ENCODE data around the gene EPHB4.
"Not testable (repeated sequence)": the region's sequence is repeated elsewhere in the genome, so short reads cannot be mapped to it uniquely, and the experiment has no call there.

The EPHB4 gene

DNA sequence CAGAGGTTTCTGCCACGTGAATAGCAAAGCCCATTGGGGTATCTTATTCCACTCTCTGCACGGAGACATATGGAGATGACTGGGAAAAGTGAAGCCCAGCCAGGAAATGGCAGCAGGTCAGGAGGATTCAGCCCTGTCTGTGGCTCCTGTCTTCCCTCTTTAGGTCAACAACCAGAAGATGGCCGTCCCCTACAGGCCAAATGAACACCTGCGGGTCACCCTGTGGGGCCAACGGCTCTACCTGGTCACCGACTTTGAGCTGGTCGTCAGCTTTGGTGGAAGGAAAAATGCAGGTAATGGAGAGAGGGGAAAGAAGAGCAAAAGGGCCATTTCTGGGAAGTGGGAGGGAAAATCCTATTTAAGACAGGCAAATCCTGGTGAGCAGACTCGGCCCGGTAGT, 38.3 kb downstream of the EPHB4 start:
- Histone ChIP-seq H3K4me1 (ENCODE audit: control insufficient read depth, insufficient read depth, low read length) (no peaks in the 10 kb centered on the region), H3K36me3 (ENCODE audit: control insufficient read depth, insufficient read depth, low read length) (no peaks in the 10 kb centered on the region), H3K27ac (ENCODE audit: low read depth, low read length) (no peak overlapping the region), H3K4me3 (ENCODE audit: low read length) (no peak overlapping the region), H3K9ac (ENCODE audit: low read length) (no peak overlapping the region), H3K27me3 (ENCODE audit: control insufficient read depth, insufficient read depth, low read length) (no peaks in the 10 kb centered on the region)

DNA sequence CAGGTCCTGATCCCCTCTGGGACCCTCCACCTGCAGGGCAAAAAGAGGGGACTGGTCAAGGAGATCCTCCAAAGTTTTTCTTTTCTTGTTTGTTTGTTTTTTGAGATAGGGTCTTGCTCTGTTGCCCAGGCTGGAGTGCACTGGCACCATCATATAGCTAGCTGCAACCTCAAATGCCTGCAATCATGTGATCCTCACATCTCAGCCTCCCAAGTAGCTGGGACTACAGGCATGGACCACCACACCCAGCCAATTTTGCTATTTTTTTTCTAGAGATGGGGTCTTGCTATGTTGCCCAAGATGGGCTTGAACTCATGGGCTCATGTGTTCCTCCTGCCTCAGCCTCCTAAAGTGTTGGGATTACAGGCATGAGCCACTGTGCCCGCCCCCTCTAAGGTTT, 41.0 kb downstream of the EPHB4 start:
- no peak overlapping the region for H3K27ac ChIP-seq (ENCODE audit: low read depth, low read length)
- no peaks in the 10 kb centered on the region for H3K36me3 ChIP-seq (ENCODE audit: control insufficient read depth, insufficient read depth, low read length)
- no peak overlapping the region for H3K4me3 ChIP-seq (ENCODE audit: low read length)
- no peak overlapping the region for H3K9ac ChIP-seq (ENCODE audit: low read length)
- H3K4me1 ChIP-seq (ENCODE audit: control insufficient read depth, insufficient read depth, low read length), result no peaks in the 10 kb centered on the region
- no peaks in the 10 kb centered on the region for H3K27me3 ChIP-seq (ENCODE audit: control insufficient read depth, insufficient read depth, low read length)

DNA sequence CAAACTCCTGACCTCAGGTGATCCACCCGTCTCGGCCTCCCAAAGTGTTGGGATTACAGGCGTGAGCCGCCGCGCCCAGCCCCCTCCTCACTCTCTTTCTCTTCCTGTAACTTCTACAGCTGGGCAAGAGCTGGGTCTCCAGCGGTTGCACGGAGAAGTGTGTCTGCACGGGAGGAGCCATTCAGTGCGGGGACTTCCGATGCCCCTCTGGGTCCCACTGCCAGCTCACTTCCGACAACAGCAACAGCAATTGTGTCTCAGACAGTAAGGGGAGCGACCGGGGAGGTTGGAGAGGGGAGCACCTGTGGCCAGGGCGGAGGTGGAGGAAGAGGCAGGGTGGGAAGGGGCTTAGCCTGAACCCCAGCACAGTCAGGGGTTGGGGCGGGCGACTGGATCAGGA, 41.4 kb downstream of the EPHB4 start:
- no peaks in the 10 kb centered on the region for H3K4me1 ChIP-seq (ENCODE audit: control insufficient read depth, insufficient read depth, low read length)
- no peaks in the 10 kb centered on the region for H3K27me3 ChIP-seq (ENCODE audit: control insufficient read depth, insufficient read depth, low read length)
- no peak overlapping the region for H3K4me3 ChIP-seq (ENCODE audit: low read length)
- H3K27ac ChIP-seq (ENCODE audit: low read depth, low read length), result no peak overlapping the region
- H3K36me3 ChIP-seq (ENCODE audit: control insufficient read depth, insufficient read depth, low read length), result no peaks in the 10 kb centered on the region
- H3K9ac ChIP-seq (ENCODE audit: low read length), result no peak overlapping the region

DNA sequence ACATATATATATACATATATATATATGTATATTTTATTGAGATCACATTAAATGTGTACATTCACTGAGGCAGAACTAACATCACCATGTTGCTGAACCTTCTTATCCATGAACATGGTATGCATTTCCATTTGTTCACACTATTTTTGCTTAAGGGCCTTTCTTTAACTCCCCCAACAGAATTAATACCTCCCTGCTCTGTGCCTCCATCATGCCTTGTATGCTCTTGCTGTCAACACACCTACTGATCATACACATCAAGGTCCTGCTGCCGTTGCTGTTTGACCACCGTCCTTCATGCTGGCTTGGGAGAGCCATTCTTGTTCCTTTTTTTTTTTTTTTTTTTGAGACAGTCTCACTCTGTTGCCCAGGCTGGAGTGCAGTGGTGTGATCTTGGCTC, 43.5 kb downstream of the EPHB4 start:
- no peak overlapping the region for H3K9ac ChIP-seq (ENCODE audit: low read length)
- H3K4me3 ChIP-seq (ENCODE audit: low read length), result no peak overlapping the region
- H3K4me1 ChIP-seq (ENCODE audit: control insufficient read depth, insufficient read depth, low read length), result no peaks in the 10 kb centered on the region
- H3K27me3 ChIP-seq (ENCODE audit: control insufficient read depth, insufficient read depth, low read length), result no peaks in the 10 kb centered on the region
- H3K27ac ChIP-seq (ENCODE audit: low read depth, low read length), result no peak overlapping the region
- H3K36me3 ChIP-seq (ENCODE audit: control insufficient read depth, insufficient read depth, low read length), result no peaks in the 10 kb centered on the region

DNA sequence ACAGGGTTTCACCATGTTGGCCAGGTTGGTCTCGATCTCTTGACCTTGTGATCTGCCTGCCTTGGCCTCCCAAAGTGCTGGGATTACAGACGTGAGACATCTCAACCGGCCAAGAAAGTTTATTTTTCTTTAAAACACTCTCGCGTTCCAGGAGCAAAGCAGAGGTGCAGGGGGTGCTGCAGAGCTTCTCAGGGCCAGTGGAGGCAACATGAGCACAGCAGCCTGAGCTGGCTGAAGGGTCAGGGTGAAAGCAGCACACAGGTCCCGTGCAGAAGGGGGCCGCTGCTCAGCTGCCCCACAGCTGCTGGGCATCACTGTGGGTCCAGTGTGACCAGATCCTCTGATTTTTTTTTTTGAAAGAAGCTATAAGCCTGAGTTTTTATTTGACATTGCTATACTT, 46.1 kb downstream of the EPHB4 start:
- H3K4me1 ChIP-seq (ENCODE audit: control insufficient read depth, insufficient read depth, low read length), result no peaks in the 10 kb centered on the region
- H3K27me3 ChIP-seq (ENCODE audit: control insufficient read depth, insufficient read depth, low read length), result no peaks in the 10 kb centered on the region
- H3K9ac ChIP-seq (ENCODE audit: low read length), result no peak overlapping the region
- H3K4me3 ChIP-seq (ENCODE audit: low read length), result no peak overlapping the region
- no peak overlapping the region for H3K27ac ChIP-seq (ENCODE audit: low read depth, low read length)
- H3K36me3 ChIP-seq (ENCODE audit: control insufficient read depth, insufficient read depth, low read length), result no peaks in the 10 kb centered on the region

DNA sequence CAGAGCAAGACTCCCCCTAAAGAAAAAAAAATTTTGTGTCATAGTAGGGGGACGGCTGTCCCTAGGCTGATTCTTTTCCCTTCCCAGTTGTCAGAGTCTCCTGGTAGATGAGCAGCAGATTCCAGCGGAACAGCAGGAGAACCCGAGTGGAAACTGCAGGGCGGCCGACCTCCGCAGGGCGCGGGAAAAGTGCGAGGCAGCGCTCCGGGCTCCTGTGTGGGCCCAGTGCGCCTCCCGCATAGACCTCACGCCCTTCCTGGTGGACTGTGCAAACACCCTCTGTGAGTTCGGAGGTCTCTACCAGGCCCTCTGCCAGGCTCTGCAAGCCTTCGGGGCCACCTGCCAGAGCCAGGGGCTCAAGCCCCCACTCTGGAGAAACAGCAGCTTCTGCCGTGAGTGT, 48.0 kb downstream of the EPHB4 start:
- no peak overlapping the region for H3K9ac ChIP-seq (ENCODE audit: low read length)
- no peaks in the 10 kb centered on the region for H3K4me1 ChIP-seq (ENCODE audit: control insufficient read depth, insufficient read depth, low read length)
- H3K27ac ChIP-seq (ENCODE audit: low read depth, low read length), result no peak overlapping the region
- no peak overlapping the region for H3K4me3 ChIP-seq (ENCODE audit: low read length)
- H3K36me3 ChIP-seq (ENCODE audit: control insufficient read depth, insufficient read depth, low read length), result no peaks in the 10 kb centered on the region
- no peaks in the 10 kb centered on the region for H3K27me3 ChIP-seq (ENCODE audit: control insufficient read depth, insufficient read depth, low read length)

DNA sequence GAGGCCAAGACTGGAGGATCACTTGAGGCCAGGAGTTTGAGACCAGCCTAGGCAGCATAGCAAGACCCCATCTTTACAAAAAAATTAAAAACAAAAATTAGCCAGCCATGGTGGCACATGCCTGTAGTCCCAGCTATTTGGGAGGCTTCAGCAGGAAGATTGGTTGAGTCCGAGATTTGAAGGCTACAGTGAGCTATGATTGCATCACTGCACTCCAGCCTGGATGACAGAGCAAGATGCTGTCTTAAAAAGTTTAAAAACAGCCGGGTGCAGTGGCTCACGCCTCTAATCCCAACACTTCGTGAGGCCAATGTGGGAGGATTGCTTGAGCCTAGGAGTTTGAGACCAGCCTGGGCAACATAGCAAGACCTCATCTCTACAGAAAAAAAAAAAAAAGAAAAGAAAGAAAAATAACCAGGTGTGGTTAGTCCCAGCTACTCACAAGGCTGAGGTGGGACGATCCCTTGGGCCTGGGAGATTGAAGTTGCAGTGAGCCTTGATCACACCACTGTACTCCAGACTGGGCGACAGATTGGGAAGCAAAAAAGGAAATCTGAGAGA, 49.2 kb downstream of the EPHB4 start:
- no peak overlapping the region for H3K27ac ChIP-seq (ENCODE audit: low read depth, low read length)
- H3K36me3 ChIP-seq (ENCODE audit: control insufficient read depth, insufficient read depth, low read length), result no peaks in the 10 kb centered on the region
- no peak overlapping the region for H3K9ac ChIP-seq (ENCODE audit: low read length)
- H3K4me1 ChIP-seq (ENCODE audit: control insufficient read depth, insufficient read depth, low read length), result no peaks in the 10 kb centered on the region
- no peaks in the 10 kb centered on the region for H3K27me3 ChIP-seq (ENCODE audit: control insufficient read depth, insufficient read depth, low read length)
- no peak overlapping the region for H3K4me3 ChIP-seq (ENCODE audit: low read length)

DNA sequence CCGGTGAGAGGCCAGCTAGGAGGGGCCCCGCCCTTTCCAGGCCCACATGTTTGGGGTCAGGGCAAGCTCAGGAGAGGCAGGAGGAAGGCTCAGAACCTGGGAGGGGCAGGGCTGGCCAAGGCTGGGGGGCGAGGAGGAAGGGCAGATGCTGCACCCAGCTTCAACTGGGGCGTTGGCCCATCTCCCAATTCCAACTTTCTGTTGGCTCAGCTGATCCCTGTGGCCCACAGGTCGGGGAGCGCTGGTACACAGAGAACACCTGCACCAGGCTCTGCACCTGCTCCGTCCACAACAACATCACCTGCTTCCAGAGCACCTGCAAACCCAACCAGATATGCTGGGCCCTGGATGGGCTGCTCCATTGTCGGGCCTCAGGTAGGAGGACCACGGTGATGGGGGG, 53.8 kb downstream of the EPHB4 start:
- Histone ChIP-seq H3K9ac (ENCODE audit: low read length) (no peak overlapping the region), H3K27ac (ENCODE audit: low read depth, low read length) (no peak overlapping the region), H3K4me1 (ENCODE audit: control insufficient read depth, insufficient read depth, low read length) (no peaks in the 10 kb centered on the region), H3K4me3 (ENCODE audit: low read length) (no peak overlapping the region), H3K27me3 (ENCODE audit: control insufficient read depth, insufficient read depth, low read length) (no peaks in the 10 kb centered on the region), H3K36me3 (ENCODE audit: control insufficient read depth, insufficient read depth, low read length) (no peaks in the 10 kb centered on the region)

DNA sequence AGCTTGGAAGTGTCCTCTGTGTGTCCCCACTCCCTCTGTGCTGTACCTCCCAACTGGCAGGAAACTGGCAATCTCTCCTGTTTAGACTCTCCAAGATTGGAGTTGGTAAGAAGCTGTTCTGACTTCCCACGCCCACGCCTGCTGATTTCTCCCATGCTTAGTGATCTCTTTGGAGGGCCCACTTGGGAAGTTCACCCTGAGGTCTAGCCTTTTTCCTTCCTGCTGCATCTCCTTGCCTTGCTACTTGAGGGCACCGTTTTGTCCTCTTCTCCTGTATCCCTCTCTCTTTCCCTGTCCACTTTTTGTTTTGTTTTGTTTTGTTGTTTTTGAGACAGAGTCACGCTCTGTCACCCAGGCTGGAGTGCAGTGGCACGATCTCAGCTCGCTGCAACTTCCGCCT, 58.5 kb downstream of the EPHB4 start:
- H3K4me1 ChIP-seq (ENCODE audit: control insufficient read depth, insufficient read depth, low read length), result no peaks in the 10 kb centered on the region
- no peak overlapping the region for H3K4me3 ChIP-seq (ENCODE audit: low read length)
- no peak overlapping the region for H3K27ac ChIP-seq (ENCODE audit: low read depth, low read length)
- H3K27me3 ChIP-seq (ENCODE audit: control insufficient read depth, insufficient read depth, low read length), result no peaks in the 10 kb centered on the region
- no peaks in the 10 kb centered on the region for H3K36me3 ChIP-seq (ENCODE audit: control insufficient read depth, insufficient read depth, low read length)
- no peak overlapping the region for H3K9ac ChIP-seq (ENCODE audit: low read length)

DNA sequence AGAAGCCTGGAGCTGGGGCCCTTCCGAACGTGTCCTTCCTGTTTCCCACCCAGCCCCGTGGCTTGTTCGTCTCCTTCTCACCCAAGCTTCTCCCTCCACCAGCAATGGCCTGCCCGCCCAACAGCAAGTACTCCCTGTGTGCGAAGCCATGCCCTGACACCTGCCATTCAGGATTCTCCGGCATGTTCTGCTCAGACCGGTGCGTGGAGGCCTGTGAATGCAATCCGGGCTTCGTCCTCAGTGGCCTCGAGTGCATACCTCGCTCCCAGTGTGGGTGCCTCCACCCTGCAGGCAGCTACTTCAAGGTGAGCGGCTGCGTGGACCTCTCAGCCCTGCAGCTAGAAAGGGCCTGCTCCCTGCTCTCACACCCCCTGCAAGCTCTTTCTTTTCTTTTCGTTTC, 62.1 kb downstream of the EPHB4 start:
- Histone ChIP-seq H3K9ac (ENCODE audit: low read length) (no peak overlapping the region), H3K4me1 (ENCODE audit: control insufficient read depth, insufficient read depth, low read length) (no peaks in the 10 kb centered on the region), H3K4me3 (ENCODE audit: low read length) (no peak overlapping the region), H3K27me3 (ENCODE audit: control insufficient read depth, insufficient read depth, low read length) (no peaks in the 10 kb centered on the region), H3K36me3 (ENCODE audit: control insufficient read depth, insufficient read depth, low read length) (no peaks in the 10 kb centered on the region), H3K27ac (ENCODE audit: low read depth, low read length) (no peak overlapping the region)

DNA sequence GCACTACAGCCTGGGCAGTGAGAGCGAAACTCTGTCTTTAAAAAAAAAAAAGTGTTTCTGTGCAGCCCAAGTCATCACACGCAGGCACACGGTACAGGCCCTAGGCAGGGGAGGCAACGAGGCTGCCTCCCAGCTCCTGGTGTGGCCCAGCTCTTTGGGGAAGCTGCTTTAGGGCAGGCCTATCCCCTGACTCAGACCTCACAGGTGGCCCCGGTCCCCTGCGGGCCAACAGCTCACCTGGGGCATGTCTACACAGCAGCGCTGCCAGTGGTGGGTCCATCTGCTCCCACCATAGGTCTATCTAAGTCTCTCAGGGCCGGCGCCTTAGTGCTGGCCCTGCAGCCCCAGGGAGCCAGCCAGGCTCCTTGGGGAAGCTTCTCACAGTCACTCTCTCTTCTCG, 62.5 kb downstream of the EPHB4 start:
- no peaks in the 10 kb centered on the region for H3K27me3 ChIP-seq (ENCODE audit: control insufficient read depth, insufficient read depth, low read length)

DNA sequence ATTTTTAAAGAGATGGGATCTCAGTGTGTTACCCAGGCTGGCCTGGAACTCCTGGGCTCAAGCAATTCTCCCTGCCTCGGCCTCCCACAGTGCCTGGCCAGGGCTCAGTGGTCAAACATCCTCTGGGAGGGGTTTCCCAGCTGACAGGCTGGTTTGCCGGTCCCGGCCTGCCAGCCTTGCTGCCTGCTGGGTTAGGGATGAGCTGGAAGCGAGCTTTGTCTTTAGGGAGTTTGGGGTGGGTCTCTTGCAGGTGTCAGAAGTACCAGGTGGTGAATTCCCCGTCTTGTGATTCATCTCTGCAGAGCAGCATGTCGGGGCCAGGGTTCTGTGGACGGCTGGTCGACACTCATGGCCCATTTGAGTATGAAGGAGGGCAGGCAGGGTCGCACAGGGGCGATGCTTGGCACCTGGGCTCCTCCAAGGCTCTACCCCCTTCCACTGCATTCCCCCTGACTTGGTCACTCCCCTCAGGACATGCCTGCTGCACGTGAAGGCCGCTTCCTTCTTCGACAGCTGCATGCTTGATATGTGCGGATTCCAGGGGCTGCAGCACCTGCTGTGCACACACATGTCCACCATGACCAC, 63.7 kb downstream of the EPHB4 start:
- H3K27me3 ChIP-seq (ENCODE audit: control insufficient read depth, insufficient read depth, low read length), result no peaks in the 10 kb centered on the region
- H3K27ac ChIP-seq (ENCODE audit: low read depth, low read length), result no peak overlapping the region
- no peaks in the 10 kb centered on the region for H3K4me1 ChIP-seq (ENCODE audit: control insufficient read depth, insufficient read depth, low read length)
- H3K36me3 ChIP-seq (ENCODE audit: control insufficient read depth, insufficient read depth, low read length), result no peaks in the 10 kb centered on the region
- H3K9ac ChIP-seq (ENCODE audit: low read length), result no peak overlapping the region
- H3K4me3 ChIP-seq (ENCODE audit: low read length), result no peak overlapping the region

More for the DNA sequence above, 62.5 kb downstream of the EPHB4 start:
- H3K4me1 ChIP-seq (ENCODE audit: control insufficient read depth, insufficient read depth, low read length), result no peaks in the 10 kb centered on the region
- H3K27ac ChIP-seq (ENCODE audit: low read depth, low read length), result no peak overlapping the region
- H3K4me3 ChIP-seq (ENCODE audit: low read length), result no peak overlapping the region
- H3K36me3 ChIP-seq (ENCODE audit: control insufficient read depth, insufficient read depth, low read length), result no peaks in the 10 kb centered on the region
- no peak overlapping the region for H3K9ac ChIP-seq (ENCODE audit: low read length)

DNA sequence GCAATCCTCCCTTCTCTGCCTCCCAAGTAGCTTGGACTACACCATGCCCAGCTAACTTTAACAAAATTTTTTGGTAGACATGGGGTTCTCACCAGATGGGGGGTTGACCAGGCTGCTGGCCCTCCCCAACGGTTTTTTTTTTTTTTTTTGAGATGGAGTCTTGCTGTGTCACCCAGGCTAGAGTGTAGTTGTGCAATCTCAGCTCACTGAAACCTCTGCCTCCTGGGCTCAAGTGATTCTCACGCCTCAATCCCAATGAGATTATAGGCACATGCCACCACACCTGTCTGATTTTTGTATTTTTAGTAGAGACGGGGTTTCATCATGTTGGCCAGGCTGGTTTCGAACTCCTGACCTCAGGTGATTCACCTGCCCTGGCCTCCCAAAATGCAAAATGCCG, 64.5 kb downstream of the EPHB4 start:
- H3K4me1 ChIP-seq (ENCODE audit: control insufficient read depth, insufficient read depth, low read length); H3K4me3 ChIP-seq (ENCODE audit: low read length); H3K27ac ChIP-seq (ENCODE audit: low read depth, low read length); H3K9ac ChIP-seq (ENCODE audit: low read length); H3K36me3 ChIP-seq (ENCODE audit: control insufficient read depth, insufficient read depth, low read length); H3K27me3 ChIP-seq (ENCODE audit: control insufficient read depth, insufficient read depth, low read length): not testable (repeated sequence)

Measured in rectal smooth muscle tissue (tissue), 1 donor.